Uterus (tissue), 4 donors: ENCODE measurements around the gene TTC1. TPM values are rescaled to one million over a fixed set of nuclear protein-coding genes. Genes with fewer than 3 reads are reported as not detected.

ENCODE experiments used
- DNase-seq, 2 donors: peaks; one replicate each; pipeline ENCODE4 v3.0.0-alpha.2; 2019 to 2020
- H3K27ac ChIP-seq, 2 donors: fragments of 200-600 bp; sonication (generic); 1 replicate in 1 of 2; 2 replicates in 1 of 2; pipeline ENCODE4 v1.5.1; 2016 to 2018
- H3K27me3 ChIP-seq, 2 donors: fragments of 200-600 bp; sonication (generic); one replicate each; pipeline ENCODE4 v1.5.1; 2018 to 2019; ENCODE audit warnings: control low read depth in 1 of 2
- H3K36me3 ChIP-seq, 2 donors: fragments of 200-600 bp; sonication (generic); one replicate each; pipeline ENCODE4 v1.5.1; 2019; ENCODE audit warnings: control low read depth in 1 of 2
- H3K4me1 ChIP-seq, 2 donors: fragments of 200-600 bp; sonication (generic); one replicate each; pipeline ENCODE4 v1.5.1; 2018 to 2019; ENCODE audit warnings: control low read depth in 1 of 2
- H3K4me3 ChIP-seq, 2 donors: fragments of 200-600 bp; sonication (generic); 1 replicate in 1 of 2; 2 replicates in 1 of 2; pipeline ENCODE4 v1.5.1; 2018 to 2019; ENCODE audit warnings: mild to moderate bottlenecking in 1 of 2
- H3K9me3 ChIP-seq, 2 donors: fragments of 200-600 bp; sonication (generic); one replicate each; pipeline ENCODE4 v1.5.1; 2019; ENCODE audit warnings: control low read depth in 1 of 2
- CTCF ChIP-seq, 4 experiments: fragments of 200-600 bp in 2 of 4; fragments of 450-650 bp in 2 of 4; sonication (generic) in 2 of 4; IDR thresholded peaks; one replicate each; pipeline ENCODE4 v1.5.1; 2016 to 2019; ENCODE audit warnings: antibody characterized with exemption in 4 of 4, mild to moderate bottlenecking in 2 of 4, moderate library complexity in 1 of 4
- POLR2A ChIP-seq, 2 donors: fragments of 450-650 bp; IDR thresholded peaks; one replicate each; pipeline ENCODE4 v1.6.1; 2016; ENCODE audit warnings: antibody characterized with exemption in 2 of 2, mild to moderate bottlenecking in 1 of 2, moderate library complexity in 1 of 2
- intact Hi-C: fragments of 100-400 bp; cut with DNase I; formaldehyde crosslinking; loops from one replicate; pipeline ENCODE4 v1.15.1; 2023; ENCODE audit warnings: low total_unique reads
- total RNA-seq, 4 donors: library from RNA; depleted of rRNA in 3 of 4; stranded (reverse); fragments of >200 nt in 3 of 4; gene quantifications; one replicate each; pipeline versions ENCODE4 v1.1.0 to v1.2.4, GENCODE V29; 2014 to 2023
- donor health status: DM: yes; HTN: yes; CAD: no.

Gene TTC1
- total RNA-seq, 4 donors from 2014 or later, result 9.7 to 43.5 (median 41.1) TPM

DNA sequence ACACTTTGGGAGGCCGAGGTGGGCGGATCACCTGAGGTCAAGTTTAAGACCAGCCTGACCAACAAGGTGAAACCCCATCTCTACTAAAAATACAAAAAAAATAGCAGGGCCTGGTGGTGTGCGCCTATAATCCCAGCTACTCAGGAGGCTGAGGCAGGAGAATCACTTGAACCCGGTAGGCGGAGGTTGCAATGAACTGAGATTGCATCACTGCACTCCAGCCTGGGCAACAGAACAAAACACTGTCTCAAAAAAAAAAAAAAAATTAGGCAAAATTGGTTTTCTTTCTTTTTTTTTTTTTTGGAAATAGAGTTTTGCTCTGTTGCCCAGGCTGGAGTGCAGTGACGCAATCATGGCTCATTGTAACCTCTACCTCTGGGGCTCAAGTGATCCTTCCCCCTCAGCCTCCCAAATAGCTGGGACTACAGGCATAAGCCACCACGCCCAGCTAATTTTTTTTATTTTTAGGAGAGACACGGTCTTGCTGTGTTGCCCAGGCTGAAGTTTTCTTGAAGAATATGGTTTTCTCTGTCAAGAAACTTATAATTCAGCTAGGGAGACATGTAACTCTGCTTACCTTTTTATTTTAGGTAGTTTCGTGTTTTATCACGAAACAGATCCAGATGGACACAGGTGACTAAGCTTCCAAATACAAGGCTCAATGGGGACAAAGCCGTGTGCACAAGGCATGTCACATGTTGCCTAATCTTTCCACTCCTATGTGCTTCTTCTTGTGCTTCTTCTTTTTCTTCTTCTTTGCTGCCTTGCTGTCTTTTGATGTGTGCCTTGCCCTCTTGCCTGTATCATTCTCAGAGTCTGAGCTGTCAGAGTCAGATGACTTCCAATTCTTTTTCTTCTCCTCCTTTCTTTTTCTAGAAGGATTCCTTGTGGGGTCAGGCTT lies 14.3 kb downstream of the TTC1 start:
- Histone ChIP-seq H3K9me3 (no peaks in the 10 kb centered on the region), H3K36me3 (no peaks in the 10 kb centered on the region), H3K27ac (peak overlapping the region in 1 of 2 donors; percentile 2), H3K4me3 (no peak overlapping the region), H3K27me3 (no peaks in the 10 kb centered on the region), H3K4me1 (no peaks in the 10 kb centered on the region)
- DNase-seq, result no peak
- no peak for TF ChIP-seq CTCF (IDR thresholded peaks at IDR 0.05)
- intact Hi-C loops, result loop anchor here (5.0 kb wide), 1 partner anchor 324 kb away; no protein-coding TSS in a partner anchor

GRCh38 chr5:160023908-160024630 lies 15.1 kb downstream of the TTC1 start:
- H3K9me3 ChIP-seq, result no peaks in the 10 kb centered on the region
- no peaks in the 10 kb centered on the region for H3K36me3 ChIP-seq
- intact Hi-C loops, result loop anchor here (5.0 kb wide), 1 partner anchor 323 kb away; no protein-coding TSS in a partner anchor

GRCh38 chr5:160029004-160029403 lies 20.1 kb downstream of the TTC1 start:
- Histone ChIP-seq H3K9me3 (no peaks in the 10 kb centered on the region), H3K4me3 (no peak overlapping the region), H3K27me3 (no peaks in the 10 kb centered on the region), H3K36me3 (no peaks in the 10 kb centered on the region), H3K4me1 (peaks cover 0 to 9% of the 10 kb centered on the region in 2 donors), H3K27ac (no peak overlapping the region)
- no peak for TF ChIP-seq CTCF (IDR thresholded peaks at IDR 0.05)
- no peak for TF ChIP-seq POLR2A (IDR thresholded peaks at IDR 0.05)
- DNase-seq, result no peak
- intact Hi-C loops, result no loop called here

More at GRCh38 chr5:160023908-160024630, 15.1 kb downstream of the TTC1 start:
- Histone ChIP-seq H3K27me3 (no peaks in the 10 kb centered on the region), H3K27ac (peak overlapping the region in 1 of 2 donors; percentile 2), H3K4me3 (no peak overlapping the region), H3K4me1 (no peaks in the 10 kb centered on the region)
- DNase-seq, result no peak
- no peak for TF ChIP-seq POLR2A (IDR thresholded peaks at IDR 0.05)
- TF ChIP-seq CTCF (IDR thresholded peaks at IDR 0.05), result no peak

DNA sequence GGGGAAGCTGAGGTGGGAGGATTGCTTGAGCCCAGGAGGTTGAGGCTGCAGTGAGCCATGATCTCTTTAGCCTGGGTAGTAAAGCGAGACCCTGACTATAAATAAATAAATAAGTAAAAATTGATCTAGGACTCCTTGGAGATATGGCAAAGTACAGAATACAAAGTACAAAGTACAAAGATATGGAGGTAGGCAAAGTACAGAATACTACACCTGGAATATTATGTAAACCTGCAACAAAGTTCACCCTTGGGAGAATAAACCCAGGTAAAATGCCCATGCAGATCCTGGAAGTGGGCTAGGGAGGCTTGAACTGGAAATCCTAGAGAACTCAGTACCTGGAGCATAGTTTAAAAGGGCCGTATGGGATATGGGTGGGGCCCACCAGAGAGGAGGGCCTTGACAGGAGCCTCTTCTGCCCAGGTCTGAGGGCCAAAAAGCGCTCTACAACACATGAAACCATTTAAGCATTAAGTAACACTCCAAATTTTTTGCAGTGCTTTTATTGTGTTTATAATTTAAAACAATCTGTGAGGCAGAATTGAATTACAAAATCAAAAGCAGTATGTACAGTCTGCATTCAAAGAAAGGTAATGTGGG lies 20.7 kb downstream of the TTC1 start:
- intact Hi-C loops, result no loop called here
- Histone ChIP-seq H3K4me1 (peaks cover 0 to 9% of the 10 kb centered on the region in 2 donors), H3K27ac (peak overlapping the region; percentile 23 to 31), H3K36me3 (no peaks in the 10 kb centered on the region), H3K9me3 (no peaks in the 10 kb centered on the region), H3K4me3 (no peak overlapping the region), H3K27me3 (no peaks in the 10 kb centered on the region)
- TF ChIP-seq POLR2A (IDR thresholded peaks at IDR 0.05) (no peak), CTCF (IDR thresholded peaks at IDR 0.05) (no peak)
- DNase-seq, result no peak
